K562 (cell line): ENCODE measurements around the gene POLR2M. TPM values are rescaled to one million over a fixed set of nuclear protein-coding genes. Genes with fewer than 3 reads are reported as not detected.

Experiments used
- ARNT ChIP-seq, 2 experiments: fragments of 450-650 bp; IDR thresholded peaks; 2 replicates each; pipeline ENCODE4 v1.6.1; 2016; ENCODE audit warnings: mild to moderate bottlenecking in 1 of 2
- ASH1L ChIP-seq: fragments of 450-650 bp; IDR thresholded peaks from 2 replicates; pipeline ENCODE4 v1.6.1; 2018; ENCODE audit warnings: borderline replicate concordance, mild to moderate bottlenecking, low read depth; ENCODE audit not compliant: partially characterized antibody
- GATAD2A ChIP-seq: fragments of 450-650 bp; IDR thresholded peaks from 2 replicates; pipeline ENCODE4 v1.6.1; 2017
- JUND ChIP-seq, 2 experiments: IDR thresholded peaks; 2 replicates in 1 of 2; 3 replicates in 1 of 2; pipeline ENCODE4 v1.6.1; 2011; ENCODE audit warnings: borderline replicate concordance in 2 of 2, low read depth in 2 of 2, low read length in 2 of 2, improper control_type of control experiment in 1 of 2, missing biosample characterization in 1 of 2, missing genetic modification characterization in 1 of 2, missing genetic modification reagents in 1 of 2
- KLF10 ChIP-seq: fragments of 250-450 bp; sonication (Bioruptor Pico); IDR thresholded peaks from 2 replicates; pipeline ENCODE4 v1.6.1; 2021; ENCODE audit warnings: matching md5 sums
- LEF1 ChIP-seq: fragments of 450-650 bp; IDR thresholded peaks from 2 replicates; pipeline ENCODE4 v1.6.1; 2016; ENCODE audit warnings: mild to moderate bottlenecking
- NEUROD1 ChIP-seq: fragments of 150-350 bp; IDR thresholded peaks from 2 replicates; pipeline ENCODE4 v1.6.1; 2014; ENCODE audit warnings: borderline replicate concordance, low read length, low read depth; ENCODE audit not compliant: partially characterized antibody
- ZBTB1 ChIP-seq: sonication (generic); formaldehyde crosslinking; IDR thresholded peaks from 2 replicates; pipeline ENCODE4 v1.8.1; 2023; ENCODE audit warnings: missing genetic modification reagents, low read depth, mild to moderate bottlenecking, borderline replicate concordance
- ZFP30 ChIP-seq: fragments of 250-450 bp; sonication (Bioruptor Pico); IDR thresholded peaks from 2 replicates; pipeline ENCODE4 v1.8.0; 2022; ENCODE audit warnings: moderate library complexity, mild to moderate bottlenecking, inconsistent platforms, borderline replicate concordance
- ZNF12 ChIP-seq: sonication (generic); formaldehyde crosslinking; IDR thresholded peaks from 2 replicates; pipeline ENCODE4 v1.4.0; 2020; ENCODE audit warnings: mild to moderate bottlenecking, missing genetic modification reagents
- ZNF217 ChIP-seq: sonication (generic); formaldehyde crosslinking; IDR thresholded peaks from 2 replicates; pipeline ENCODE4 v1.8.0; 2022; ENCODE audit warnings: mild to moderate bottlenecking, missing genetic modification reagents
- ZNF655 ChIP-seq: fragments of 250-450 bp; sonication (Bioruptor Pico); IDR thresholded peaks from 2 replicates; pipeline ENCODE4 v1.5.0; 2021
- polyA plus RNA-seq, 8 experiments: library from polyadenylated mRNA; depleted of rRNA in 4 of 8; stranded (reverse) in 5 of 8; unstranded in 3 of 8; fragments of >200 nt; fragmentation: Nextera tagmentation in 2 of 8; fragmentation: Illumina TruSeq in 1 of 8; extraction: Ambion mirVana in 2 of 8; extraction: Trizol in 1 of 8; gene quantifications; 2 replicates each; pipeline versions ENCODE4 v1.2.1 to v1.2.3, GENCODE V29; 2011 to 2014; ENCODE audit warnings: inconsistent platforms in 1 of 8, missing spikeins in 1 of 8
- total RNA-seq, 7 experiments: library from RNA; depleted of rRNA in 6 of 7; stranded (reverse); fragments of >200 nt in 6 of 7; fragmentation: Illumina TruSeq in 2 of 7; extraction: Trizol in 2 of 7; gene quantifications; 2 replicates each; pipeline versions ENCODE4 v1.2.1 to v1.2.3, GENCODE V29; 2011 to 2021; ENCODE audit warnings: low replicate concordance in 1 of 7
- TF ChIP-seq, protein P1 (sequence below): fragments of 450-650 bp; IDR thresholded peaks from 2 replicates; pipeline ENCODE4 v1.6.1; 2016; ENCODE audit warnings: mild to moderate bottlenecking, moderate library complexity

Gene POLR2M
- total and polyA plus RNA-seq, 9 of the 15 experiments (the other 6 are each of a cell fraction or from before 2014, with no cell fraction given) = 9.2 to 1,050 (median 43.0) TPM

- TF ChIP-seq JUND (IDR thresholded peaks at IDR 0.05; ENCODE audit: borderline replicate concordance, low read depth, low read length) = peak; percentile 78
- TF ChIP-seq JUND (tag; IDR thresholded peaks at IDR 0.05; ENCODE audit: borderline replicate concordance, low read depth, low read length) = peak; percentile 72; the same call in 2 of the 3 replicates
- TF ChIP-seq KLF10 = no peak
- TF ChIP-seq ASH1L = no peak
- TF ChIP-seq ARNT (IDR thresholded peaks at IDR 0.05) = no peak
- TF ChIP-seq LEF1 = no peak
- no peak for TF ChIP-seq ZNF655 (CRISPR knock-in tag)
- TF ChIP-seq NEUROD1 = peak; percentile 43
- TF ChIP-seq GATAD2A = no peak
- no peak for TF ChIP-seq ZBTB1 (CRISPR knock-in tag)
- no peak for TF ChIP-seq ZFP30 (CRISPR knock-in tag)
- TF ChIP-seq, protein P1, sequence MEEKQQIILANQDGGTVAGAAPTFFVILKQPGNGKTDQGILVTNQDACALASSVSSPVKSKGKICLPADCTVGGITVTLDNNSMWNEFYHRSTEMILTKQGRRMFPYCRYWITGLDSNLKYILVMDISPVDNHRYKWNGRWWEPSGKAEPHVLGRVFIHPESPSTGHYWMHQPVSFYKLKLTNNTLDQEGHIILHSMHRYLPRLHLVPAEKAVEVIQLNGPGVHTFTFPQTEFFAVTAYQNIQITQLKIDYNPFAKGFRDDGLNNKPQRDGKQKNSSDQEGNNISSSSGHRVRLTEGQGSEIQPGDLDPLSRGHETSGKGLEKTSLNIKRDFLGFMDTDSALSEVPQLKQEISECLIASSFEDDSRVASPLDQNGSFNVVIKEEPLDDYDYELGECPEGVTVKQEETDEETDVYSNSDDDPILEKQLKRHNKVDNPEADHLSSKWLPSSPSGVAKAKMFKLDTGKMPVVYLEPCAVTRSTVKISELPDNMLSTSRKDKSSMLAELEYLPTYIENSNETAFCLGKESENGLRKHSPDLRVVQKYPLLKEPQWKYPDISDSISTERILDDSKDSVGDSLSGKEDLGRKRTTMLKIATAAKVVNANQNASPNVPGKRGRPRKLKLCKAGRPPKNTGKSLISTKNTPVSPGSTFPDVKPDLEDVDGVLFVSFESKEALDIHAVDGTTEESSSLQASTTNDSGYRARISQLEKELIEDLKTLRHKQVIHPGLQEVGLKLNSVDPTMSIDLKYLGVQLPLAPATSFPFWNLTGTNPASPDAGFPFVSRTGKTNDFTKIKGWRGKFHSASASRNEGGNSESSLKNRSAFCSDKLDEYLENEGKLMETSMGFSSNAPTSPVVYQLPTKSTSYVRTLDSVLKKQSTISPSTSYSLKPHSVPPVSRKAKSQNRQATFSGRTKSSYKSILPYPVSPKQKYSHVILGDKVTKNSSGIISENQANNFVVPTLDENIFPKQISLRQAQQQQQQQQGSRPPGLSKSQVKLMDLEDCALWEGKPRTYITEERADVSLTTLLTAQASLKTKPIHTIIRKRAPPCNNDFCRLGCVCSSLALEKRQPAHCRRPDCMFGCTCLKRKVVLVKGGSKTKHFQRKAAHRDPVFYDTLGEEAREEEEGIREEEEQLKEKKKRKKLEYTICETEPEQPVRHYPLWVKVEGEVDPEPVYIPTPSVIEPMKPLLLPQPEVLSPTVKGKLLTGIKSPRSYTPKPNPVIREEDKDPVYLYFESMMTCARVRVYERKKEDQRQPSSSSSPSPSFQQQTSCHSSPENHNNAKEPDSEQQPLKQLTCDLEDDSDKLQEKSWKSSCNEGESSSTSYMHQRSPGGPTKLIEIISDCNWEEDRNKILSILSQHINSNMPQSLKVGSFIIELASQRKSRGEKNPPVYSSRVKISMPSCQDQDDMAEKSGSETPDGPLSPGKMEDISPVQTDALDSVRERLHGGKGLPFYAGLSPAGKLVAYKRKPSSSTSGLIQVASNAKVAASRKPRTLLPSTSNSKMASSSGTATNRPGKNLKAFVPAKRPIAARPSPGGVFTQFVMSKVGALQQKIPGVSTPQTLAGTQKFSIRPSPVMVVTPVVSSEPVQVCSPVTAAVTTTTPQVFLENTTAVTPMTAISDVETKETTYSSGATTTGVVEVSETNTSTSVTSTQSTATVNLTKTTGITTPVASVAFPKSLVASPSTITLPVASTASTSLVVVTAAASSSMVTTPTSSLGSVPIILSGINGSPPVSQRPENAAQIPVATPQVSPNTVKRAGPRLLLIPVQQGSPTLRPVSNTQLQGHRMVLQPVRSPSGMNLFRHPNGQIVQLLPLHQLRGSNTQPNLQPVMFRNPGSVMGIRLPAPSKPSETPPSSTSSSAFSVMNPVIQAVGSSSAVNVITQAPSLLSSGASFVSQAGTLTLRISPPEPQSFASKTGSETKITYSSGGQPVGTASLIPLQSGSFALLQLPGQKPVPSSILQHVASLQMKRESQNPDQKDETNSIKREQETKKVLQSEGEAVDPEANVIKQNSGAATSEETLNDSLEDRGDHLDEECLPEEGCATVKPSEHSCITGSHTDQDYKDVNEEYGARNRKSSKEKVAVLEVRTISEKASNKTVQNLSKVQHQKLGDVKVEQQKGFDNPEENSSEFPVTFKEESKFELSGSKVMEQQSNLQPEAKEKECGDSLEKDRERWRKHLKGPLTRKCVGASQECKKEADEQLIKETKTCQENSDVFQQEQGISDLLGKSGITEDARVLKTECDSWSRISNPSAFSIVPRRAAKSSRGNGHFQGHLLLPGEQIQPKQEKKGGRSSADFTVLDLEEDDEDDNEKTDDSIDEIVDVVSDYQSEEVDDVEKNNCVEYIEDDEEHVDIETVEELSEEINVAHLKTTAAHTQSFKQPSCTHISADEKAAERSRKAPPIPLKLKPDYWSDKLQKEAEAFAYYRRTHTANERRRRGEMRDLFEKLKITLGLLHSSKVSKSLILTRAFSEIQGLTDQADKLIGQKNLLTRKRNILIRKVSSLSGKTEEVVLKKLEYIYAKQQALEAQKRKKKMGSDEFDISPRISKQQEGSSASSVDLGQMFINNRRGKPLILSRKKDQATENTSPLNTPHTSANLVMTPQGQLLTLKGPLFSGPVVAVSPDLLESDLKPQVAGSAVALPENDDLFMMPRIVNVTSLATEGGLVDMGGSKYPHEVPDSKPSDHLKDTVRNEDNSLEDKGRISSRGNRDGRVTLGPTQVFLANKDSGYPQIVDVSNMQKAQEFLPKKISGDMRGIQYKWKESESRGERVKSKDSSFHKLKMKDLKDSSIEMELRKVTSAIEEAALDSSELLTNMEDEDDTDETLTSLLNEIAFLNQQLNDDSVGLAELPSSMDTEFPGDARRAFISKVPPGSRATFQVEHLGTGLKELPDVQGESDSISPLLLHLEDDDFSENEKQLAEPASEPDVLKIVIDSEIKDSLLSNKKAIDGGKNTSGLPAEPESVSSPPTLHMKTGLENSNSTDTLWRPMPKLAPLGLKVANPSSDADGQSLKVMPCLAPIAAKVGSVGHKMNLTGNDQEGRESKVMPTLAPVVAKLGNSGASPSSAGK = peak; percentile 97
- no peak for TF ChIP-seq ZNF217
- no peak for TF ChIP-seq ZNF12 (CRISPR knock-in tag)
Observed at GRCh38 chr15:57706405-57707209, at the start of gene POLR2M (continued).
